Measurements from ENCODE around the gene ZNRF1.

ZNRF1 gene

DNA sequence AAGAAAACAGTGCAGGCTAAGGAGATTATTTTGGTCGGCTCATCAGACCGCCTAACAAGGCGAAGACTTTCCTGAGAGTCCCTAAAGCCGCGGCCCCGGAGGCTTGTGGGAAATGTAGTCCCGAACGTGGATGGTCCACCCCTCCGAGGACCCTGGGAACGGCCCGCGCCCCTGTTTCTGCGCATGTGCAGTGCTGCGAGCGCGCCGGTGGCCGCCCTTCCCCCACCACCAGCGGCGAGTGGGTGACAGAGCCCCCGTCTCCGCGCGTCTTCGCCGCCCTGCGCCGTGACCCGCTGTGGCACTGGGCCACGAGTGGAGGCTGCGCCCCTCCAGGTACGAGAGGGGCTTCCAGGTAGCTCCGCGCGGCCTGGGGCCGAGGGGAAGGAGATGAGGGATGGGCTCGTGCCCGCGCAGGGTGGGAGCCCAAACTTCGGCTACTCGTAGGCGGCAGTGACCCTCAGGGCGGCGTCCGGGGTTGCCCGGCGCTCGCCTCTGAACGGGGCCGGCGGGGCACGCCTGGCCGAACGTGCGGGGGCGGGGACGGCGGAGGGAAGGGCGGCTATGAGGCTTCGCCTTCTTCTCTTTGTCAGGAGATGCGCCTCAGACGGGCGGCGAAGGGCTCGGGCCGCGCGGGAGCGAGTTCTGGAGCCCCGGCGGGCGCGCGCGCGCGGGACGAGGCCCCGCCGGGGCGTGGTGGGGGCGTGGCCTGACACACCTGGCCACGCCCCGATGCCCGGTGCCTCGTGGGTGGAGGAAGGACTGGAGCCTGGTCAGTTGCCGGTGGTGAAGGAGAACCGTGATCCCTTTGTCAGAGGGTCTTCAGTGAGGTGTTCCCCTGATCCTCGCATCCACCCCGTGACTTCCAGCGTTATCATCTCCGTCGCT, 149.7 kb downstream of the ZNRF1 start, which contains the start of gene ZFP1:
TSS of gene ZFP1 (plus strand) at position 214 of the 885 bp plus-strand sequence. CDS start 4,428 bp downstream, outside the sequence.
- ATAC-seq (peak; percentile 89), DNase-seq (peak; percentile 96)

GRCh38 chr16:75151798-75152197, 153.0 kb downstream of the ZNRF1 start:
- no peak for DNase-seq
- no peak for ATAC-seq

DNA sequence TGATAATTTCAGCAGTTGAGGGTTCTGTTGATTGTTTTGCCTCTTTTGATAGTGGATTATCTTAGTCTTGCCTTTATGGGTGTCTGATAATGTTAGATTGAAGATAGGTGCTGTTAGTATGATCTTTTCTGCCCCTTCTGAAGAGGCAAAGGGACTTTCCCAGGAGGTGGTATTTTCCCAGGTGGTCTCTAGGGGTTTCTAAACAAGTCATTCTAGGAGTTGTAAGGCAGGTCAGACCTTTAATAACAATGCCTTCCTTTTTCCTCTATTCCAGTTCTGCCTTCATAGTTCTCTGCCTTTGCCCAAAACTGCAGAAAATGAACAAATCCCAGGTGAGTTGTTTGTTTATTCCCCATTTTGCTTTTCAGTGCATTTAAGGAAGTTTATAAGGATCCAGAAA, 153.8 kb downstream of the ZNRF1 start:
- ATAC-seq (no peak), DNase-seq (no peak)

DNA sequence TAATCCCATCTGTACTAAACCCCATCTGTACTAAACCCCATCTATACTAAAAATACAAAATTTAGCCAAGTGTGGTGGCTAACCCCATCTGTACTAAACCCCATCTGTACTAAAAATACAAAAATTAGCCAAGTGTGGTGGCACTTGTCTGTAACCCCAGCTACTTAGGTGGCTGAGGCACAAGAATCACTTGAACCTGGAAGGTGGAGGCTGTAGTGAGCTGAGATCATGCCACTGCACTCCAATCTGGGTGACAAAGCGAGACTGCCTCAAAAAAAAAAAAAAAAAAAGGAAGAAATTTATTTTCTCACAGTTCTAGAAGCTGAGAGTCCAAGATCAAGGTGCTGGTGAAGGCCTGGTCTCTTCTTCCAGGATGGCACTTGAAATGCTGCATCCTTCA, 161.6 kb downstream of the ZNRF1 start:
- DNase-seq (no peak), ATAC-seq (no peak)

Measured in stimulated activated naive CD8-positive, alpha-beta T cell treated with anti-CD3 and anti-CD28 coated beads, Interleukin-15, Interleukin-2, amounts not matched to agents 100 U/mL and 50 U/mL, for 24 hours (primary cell).